HT-29 (cell line): ENCODE results near the gene PPP2R3A. TPM values are rescaled to one million over a fixed set of nuclear protein-coding genes. Genes with fewer than 3 reads are reported as not detected.

Source experiments
- DNase-seq: peaks from one replicate; pipeline ENCODE4 v3.0.0-alpha.2; 2015; ENCODE audit warnings: low spot score
- total RNA-seq: library from RNA; depleted of rRNA; stranded (reverse); fragments of >200 nt; shearing (Covaris generic); gene quantifications from 2 replicates; pipeline ENCODE4 v1.2.3, GENCODE V29; 2014

PPP2R3A gene
- total RNA-seq, 1 experiment from 2014 or later = 2.1 TPM

DNA sequence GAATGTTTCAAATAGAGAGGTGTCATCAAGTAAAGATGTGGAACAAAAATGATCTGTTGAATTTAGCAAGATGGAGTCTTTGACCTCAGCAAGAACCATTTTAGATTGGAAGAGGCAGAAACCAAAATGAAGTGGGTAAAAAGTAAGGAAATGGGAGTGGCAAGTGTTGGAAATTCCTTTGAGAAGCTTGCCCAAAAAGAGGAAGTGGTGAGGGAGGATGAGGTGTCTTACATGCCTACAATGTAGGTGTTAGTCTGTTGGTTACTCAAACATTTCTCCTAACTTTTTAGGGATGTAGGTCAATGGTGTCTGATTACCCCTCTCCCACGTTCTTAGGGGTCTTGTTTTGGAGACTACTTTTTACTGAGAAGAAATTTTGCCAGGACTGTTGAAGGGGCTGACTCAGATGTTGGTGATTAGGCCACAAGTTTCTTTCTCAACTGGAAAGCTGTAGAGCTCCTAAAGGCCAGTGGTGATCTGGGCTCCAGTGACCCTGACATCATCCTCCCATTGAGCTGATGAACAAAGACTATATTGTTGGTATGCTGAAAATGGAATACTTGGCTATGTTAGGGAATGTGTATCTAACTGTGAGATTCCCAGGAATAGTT lies 5.1 kb downstream of the PPP2R3A start:
- DNase-seq = no peak

DNA sequence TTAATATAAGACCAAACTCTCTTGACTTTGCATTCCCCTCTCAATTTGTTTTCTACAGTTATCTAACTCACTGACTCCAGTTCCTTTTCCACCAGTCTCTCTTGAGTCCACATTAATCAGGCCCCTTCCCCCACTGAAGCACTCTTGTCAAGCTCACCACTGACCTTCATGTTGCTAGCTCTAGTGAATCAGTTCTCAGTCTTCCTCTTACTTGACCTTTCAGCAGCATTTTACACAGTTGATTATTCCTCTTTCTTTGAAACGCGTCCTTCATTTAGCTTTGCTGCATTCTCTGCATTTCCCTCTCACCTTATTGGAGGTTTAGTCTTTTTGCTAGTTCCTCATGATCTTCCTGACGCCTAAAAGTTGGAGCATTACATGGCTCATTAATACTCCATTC lies 8.3 kb downstream of the PPP2R3A start:
- no peak for DNase-seq

DNA sequence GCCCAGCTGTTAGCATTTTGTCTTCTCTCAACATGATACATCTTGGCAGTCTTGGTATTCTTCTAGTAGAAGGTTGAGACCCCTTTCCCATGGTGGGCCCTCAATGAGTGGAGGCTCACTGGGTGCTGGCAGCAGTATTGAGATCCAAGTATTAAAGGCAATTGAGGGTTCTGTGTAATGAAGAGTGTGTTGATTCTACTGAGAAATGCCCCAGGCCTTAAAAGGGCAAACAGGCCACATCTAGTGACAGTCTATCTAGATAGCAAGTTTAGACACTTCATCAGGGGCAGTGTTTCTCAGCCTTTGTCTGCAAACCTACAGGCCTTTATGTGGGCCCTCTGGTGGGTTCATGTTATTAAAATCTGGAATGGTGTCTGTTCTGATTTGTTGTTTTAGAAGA lies 9.5 kb downstream of the PPP2R3A start:
- DNase-seq = no peak

DNA sequence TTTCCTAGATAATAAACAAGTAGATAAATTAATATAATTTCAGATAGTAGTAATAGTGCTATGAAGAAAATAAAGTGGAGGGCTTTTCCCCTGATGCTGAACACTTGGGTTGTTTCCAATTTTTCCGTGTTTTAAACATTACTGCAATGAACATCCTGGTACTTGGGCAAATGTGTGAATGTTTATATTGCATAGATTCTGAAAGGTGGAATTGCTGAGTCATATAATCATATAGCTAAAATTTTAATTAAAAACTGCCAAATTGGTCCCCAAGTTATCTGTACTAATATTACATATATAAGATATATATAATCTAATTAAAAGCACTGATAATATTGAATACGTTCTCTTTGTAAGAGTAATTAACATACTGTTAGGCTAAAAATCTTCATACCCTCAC lies 10.0 kb downstream of the PPP2R3A start:
- DNase-seq = no peak

DNA sequence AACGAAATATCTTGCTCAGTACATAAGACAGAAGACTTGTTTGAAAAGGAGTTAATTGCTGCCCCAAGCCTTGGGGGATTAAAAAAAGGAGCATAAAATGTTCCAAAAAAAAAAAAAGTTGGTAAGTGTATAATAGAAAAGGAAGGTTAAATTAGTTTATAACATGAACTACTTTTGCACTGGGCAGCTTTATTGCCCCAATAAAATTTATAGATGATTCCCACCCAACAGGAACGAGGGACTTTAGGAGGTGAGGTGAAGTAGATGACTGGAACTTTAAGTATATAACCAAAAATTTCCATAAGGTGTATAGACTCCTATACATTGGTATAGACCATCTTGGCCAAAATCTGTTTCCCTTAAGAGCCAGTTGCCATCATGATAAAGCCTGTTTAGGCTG lies 14.8 kb downstream of the PPP2R3A start:
- DNase-seq = no peak

DNA sequence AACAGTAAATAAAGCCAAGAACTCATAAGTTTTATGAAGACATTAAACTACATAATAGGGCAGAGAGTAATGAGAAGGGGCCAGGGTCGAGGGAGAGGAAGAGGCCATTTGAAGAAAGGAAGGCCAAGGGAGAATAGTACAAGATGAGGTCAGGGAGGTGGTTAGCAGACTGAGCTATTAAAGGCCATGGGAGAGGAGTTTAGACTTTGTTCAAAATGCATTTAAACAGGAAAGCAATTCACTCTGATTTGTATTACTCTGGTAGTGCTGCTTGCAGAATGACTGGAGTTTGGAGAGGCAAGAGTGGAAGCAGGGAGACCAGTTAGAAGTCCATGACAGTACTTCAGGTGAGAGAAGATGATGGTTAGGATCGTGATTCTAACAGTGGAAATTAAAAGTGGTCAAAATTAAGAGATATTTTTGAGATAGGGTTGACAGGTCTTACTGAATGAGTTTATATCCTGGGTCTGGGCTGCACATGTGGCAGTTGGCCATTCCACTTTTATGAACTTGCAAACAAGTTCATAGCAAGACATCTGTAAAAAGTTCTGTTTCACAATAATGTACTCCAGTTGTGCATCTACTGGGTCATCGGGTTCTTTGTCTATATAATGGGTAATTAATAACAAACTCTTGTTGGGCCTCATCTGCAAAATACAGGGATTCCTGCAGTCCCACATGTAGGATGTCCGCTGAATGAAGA lies 16.3 kb downstream of the PPP2R3A start:
- no peak for DNase-seq

DNA sequence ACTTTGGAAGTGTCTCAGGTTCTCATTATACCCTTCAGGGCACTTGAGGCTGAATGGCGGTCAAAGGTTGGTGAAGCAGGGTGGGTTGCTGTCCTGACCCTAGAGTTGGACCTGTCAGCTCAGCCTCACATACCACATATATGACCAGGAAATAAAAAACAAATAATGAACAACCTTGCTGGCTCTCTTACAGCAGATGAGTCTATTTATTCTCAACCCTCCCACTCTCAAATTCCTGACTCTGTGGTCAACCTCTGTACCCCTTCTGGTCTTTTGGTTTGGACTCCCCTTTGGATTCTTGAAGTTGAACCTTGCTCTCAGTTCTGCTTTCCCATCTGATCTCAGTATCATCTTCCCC lies 16.9 kb downstream of the PPP2R3A start:
- no peak for DNase-seq

DNA sequence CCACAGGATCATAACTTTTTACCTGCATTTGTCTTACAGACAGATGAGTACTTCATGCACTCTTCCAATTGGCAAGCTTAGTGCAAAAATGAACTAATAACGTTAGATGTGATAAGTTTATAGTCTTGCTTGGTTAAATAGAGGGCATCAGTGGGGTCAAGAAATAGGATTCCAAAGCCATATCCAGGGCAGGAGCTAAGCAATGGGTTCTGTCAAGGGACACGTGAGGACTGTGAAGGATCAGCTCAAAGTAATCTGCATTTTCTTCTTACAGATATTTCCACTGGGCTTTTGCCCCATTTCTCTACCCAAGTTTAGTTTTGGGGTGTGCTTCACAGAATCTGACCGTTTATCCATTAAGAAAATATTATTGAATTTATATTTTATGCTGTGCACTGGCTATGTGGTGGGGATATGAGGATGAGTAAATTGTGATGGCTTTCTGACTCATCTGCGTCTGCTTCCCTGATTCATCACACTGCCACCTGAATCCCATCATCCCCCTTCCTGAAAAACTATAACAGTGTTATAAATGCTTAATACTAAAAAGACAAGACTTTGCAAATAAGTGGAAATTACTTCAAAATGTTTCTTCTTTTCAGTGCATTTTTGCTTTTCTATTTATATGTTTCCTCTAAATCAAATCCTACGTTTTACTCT lies 17.5 kb downstream of the PPP2R3A start:
- no peak for DNase-seq

DNA sequence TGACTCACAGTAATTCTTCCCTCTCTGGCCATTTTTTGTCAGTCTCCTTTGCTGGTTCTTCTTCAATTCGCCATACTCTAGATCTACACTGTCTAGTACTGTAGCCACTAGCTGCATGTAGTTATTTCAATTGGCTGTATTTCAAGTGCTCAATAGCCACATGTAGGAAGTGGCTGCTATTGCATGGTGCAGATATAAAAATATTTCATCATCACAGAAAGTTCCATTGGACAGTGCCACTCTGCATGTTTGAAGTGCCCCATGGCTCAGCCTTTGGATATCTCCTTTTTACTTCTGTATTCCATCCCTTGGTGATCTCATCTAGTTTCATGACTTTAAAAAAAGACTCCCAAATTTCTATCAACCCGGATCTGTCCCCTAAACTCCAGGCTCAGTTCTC lies 22.1 kb downstream of the PPP2R3A start:
- DNase-seq = no peak

DNA sequence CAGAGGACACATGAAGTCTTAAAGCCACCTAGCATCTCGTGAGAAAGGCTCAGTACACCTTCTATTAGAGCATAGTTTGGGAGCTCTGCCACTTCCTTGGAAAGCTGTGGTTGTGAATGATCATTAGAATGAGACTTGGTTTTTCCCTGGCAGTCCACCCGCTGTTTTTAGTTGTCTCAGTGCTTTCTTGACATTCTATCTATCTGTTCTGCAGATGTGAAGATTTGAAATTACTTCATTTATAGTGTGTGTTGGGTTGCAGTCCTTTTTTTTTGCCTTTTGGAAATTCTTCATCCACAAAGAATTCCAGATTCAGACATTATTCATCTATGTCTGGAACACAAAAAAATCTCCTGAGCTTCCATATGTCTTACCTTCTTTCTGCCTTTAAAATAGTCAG lies 23.7 kb downstream of the PPP2R3A start:
- no peak for DNase-seq

DNA sequence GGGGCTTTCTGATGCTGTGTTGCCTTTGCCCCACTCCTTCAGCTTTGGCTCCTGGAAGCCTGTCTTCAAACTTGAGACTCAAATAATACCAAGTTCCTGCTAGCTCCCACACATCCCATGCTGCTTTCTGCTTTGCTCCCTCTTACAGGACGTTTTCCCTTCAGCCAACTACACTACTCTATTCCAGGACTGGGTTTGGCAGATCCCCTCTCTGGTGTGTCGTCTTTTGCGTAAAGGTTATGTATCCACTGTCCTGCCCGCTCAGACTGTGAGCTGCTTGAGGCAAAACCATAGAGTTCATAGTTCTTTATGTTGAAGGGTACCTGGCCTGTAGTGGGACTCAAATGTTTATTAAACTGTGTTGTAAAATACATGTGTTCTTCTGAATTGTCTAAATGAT lies 25.4 kb downstream of the PPP2R3A start:
- no peak for DNase-seq

DNA sequence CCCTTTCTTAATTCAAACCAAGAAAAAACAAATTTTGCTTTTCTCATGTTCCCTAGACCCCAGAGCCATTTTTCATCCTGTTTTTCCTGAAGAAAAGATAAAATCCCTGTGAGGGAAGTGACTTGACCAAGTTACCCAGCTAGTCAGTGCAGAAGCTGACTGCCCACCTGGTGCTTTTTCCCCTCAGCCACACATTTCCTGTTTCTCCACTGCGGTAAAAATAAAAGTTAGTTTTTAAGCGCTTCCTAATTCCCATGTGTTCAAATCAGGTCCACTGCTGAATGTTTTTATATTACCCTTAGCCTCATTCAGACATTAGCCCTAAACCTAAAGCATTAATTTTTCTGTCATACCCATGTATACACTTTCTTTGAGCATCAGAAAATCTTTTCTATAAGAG lies 26.1 kb downstream of the PPP2R3A start:
- no peak for DNase-seq

DNA sequence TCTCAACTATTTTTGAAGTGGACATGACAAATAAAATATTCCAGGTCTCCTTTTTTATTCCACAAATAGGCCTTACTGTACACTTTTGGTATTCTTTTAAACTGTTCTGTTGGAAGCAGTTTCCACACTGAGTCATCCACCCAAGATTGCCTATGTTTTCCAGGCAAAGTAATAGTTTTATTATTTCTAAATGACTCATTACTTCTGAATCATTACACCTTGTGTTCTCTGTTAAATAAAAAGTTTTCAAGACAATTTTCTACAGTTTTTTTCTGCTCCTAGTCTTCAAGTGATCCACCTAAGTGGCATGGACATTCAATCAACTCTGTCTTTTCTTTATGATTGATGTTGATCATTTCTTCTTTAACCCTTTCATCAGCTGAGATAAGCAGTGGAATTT lies 26.5 kb downstream of the PPP2R3A start:
- no peak for DNase-seq

DNA sequence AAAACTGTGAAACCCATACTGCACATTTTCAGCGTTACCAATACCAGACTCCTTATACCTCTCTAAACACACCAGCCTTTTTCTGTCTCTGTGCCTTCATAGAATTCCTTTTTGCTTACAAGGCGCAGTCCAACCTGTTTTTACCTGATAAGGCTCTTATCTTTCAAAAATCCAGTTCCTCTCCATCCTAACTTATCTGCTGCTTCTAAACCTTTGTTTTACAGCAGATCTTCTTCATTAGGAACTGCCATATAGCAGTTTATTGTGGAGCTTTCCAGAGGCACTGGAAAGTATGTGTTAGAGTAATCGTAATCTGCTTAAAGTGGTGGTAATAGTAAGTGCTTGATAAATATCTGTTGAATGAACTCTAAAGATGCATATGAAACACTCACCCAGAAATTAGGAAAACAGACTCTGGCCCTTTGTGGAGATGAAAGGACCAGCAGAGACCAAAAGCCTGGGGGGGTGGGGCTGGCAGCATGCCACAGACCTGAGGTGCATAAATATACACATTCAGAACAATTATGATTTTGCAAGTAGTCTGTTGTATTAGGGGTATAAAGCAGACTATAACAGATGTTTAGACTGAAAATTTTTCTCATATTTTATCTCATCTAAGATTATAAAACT lies 29.3 kb downstream of the PPP2R3A start:
- no peak for DNase-seq

DNA sequence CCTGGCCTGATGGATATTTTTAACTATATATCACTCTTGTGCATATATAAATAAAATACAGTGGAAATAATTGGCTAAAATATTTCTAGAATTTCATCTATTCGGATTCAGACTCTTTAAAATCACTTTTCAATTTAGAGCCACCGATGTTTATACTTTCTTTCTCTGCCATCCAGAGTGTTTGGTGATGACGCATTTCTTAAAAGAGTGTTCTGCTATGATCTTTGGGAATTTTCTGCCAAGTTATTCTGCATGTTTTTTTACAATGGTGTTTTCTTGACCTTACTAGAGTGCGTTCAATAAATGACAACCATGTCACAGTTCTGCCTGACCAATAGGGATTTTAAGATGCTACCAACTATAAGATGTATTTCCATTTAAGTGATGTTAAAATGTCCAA lies 30.2 kb downstream of the PPP2R3A start:
- no peak for DNase-seq

DNA sequence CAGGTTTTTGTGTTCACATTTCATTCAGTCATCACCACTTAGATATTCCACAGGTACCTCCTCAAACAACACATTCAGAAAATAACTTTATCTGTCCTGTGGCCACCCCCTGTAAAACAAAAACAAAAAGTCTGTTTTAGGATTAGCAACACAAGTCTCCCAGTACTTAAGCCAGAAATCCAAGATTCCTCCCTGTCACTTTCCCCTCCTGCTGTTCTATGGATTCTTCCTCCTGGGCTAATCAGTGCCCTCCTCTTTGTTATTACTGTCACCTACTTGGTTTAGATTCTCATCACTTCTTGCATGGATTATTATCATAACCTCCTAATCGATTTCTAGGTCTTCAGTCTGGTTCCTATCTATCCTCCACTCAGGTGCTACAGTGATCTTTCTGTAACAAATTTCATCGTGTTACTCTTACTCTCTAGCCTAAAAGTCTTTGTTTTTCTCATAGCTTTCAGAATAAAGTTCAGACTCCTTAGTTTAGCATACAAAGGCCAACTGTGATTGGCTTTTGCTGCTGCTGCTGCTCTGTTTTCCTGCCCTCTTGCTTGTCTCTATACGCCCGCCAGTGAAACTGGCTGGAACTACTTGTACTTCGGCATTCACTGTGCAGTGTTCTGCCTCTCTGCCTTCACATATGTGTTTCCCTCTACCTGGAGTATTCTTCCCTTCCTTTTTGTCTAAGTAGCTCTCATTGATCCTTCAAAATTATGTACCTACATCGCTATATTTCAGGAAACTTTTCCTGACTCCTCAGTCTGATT lies 32.2 kb downstream of the PPP2R3A start:
- no peak for DNase-seq

DNA sequence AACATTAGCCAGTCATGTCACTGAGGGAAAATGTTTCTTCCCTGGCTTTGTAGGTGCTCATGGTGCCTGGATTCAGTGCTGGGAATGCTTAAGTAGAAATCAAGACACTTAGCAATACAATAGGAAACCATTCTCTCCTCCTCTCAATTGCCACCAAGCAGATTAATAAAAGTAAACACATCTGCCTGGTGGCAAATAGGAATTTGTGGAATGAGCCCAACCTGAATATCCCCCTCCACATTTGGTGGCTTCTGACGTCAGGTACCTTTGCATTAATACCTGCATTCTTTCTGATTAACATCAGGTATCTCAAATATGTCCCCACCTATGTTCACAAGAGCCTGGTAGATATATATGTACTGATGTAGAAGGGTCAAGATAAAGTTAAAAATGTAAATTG lies 42.7 kb downstream of the PPP2R3A start:
- no peak for DNase-seq

DNA sequence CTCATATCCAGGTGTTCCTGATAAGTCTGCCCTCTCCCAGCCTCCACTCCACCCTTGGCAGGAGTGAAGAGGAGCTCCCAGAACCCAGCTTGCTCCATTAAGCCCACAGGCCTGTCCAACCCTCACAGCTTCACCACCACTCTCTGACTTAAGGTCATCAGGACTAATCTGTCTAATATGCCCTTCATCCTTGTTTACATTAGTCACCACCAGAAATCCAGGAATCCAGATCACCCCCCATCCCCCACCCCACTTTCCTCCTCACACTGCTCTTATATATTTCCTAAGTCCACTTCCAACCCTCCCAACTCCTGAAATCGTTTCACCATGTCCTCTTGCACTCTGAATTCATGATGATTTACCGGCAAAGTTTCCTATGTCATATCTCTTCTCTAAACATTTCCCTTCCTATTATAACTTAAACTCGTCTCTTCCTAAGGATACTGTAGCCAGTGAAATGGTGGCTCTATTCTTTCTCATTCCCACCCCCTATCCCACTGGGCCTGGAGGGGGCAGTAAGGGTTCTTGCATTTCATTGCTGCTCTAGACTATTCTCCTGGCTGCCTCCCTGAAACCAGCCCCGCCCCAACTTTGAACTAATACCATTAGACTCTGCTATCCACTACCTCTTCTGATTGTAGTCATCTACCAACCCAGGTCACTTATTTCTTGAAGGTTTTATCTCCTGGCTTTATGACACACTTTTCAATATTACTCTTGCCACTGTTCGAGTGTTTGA lies 43.4 kb downstream of the PPP2R3A start:
- no peak for DNase-seq

DNA sequence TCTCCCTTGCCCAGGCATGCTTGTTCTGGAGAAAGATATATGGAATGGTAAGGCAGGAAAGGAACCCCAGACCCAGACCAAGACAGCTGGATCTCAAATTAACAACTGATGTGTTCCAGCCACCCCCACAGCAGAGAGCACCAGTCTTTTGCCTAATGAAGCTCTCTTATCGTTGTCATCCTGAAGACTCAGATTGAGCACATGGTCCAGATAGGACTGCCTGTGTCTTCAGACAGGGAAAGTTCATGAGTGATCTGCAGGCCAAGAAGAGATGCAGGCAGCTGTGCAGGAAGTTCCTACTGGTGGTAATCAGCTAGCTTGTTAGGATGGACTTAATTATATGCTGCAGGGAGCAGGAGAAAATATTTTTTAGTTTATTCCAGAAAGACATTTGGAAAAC lies 53.3 kb downstream of the PPP2R3A start:
- no peak for DNase-seq

DNA sequence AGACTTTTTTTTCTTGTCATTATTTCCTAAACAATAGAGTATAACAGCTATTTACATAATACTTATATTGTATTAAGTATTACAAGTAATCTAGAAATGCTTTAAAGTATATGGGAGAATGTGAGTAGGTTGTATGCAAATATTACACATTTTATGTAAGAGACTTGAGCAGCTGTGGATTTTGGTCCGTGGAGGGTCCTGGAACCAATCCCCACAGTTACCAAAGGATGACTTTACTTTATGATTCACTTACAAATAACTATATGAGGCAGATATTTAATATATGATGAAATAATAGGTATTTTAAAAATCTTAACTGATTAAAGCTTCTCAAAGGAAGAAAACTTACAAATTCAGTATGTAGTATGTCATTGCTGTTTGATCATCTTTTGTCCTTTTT lies 56.3 kb downstream of the PPP2R3A start:
- no peak for DNase-seq

DNA sequence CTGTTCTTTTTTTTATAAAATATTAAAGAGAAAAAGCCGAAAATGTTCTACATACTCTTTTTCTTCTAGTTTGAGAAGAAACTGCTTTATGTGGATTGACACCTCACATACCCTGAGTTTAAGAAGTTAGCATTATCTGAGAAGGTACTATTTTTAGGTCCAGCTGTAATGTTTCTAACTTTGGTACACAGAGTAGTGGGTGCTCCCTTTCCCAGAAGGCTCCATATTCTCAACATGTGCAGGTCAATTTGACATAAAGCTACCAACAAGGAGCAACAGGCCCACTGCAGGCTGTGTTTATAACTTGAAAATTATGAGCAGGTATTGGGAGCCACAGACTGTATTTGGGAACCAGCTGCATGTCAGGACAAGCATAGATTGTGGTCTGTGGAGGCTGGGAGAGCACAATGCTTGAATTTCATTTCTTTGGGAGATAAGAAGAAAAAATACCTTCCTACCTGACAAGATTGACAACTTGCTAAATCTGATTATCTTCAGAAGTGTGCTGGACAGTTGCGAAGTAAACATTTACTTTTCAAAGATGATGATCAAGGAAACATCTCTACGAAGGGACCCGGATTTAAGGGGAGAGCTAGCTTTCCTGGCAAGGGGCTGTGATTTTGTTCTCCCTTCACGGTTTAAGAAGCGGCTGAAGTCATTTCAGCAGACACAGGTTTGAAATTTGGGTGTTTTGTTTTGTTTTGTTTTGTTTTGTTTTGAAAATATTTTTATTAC lies 57.2 kb downstream of the PPP2R3A start:
- no peak for DNase-seq
